A549 treated with dexamethasone at 1 μM for 4 hours (cell line): Measurements from ENCODE around the gene ZNF248. TPM values are rescaled to one million over a fixed set of nuclear protein-coding genes. Genes with fewer than 3 reads are reported as not detected.

Source experiments
- total RNA-seq: library from RNA; stranded (reverse); fragments of 200-300 nt; extraction: Qiagen RNA extraction; gene quantifications from 5 replicates; pipeline ENCODE4 v1.2.3, GENCODE V29; 2022

Gene ZNF248
- 2.8 to 4.8 TPM (median 4.1 TPM) in 5 replicates for total RNA-seq

GRCh38 chr10:37857287-37858211 is at the start of gene ZNF248:
Gene ZNF248 (minus strand): TSS chr10:37857610. CDS start chr10:37856310, 1,300 bp downstream.

Other genes with a start within 250 kb of the ZNF248 start
- 1.3 to 2.2 TPM (median 2.1 TPM) in 5 replicates for gene ZNF25, start 119.0 kb upstream of the ZNF248 start, total RNA-seq
- gene ZNF33A, start 153.1 kb upstream of the ZNF248 start, total RNA-seq = 6.5 to 9.5 TPM (median 8.3 TPM) in 5 replicates
- 3.9 to 6.6 TPM (median 6.5 TPM) in 5 replicates for gene ZNF37A, start 236.7 kb upstream of the ZNF248 start, total RNA-seq